ENCODE measurements around the gene MGP. TPM values are rescaled to one million over a fixed set of nuclear protein-coding genes. Genes with fewer than 3 reads are reported as not detected.

The MGP gene
- total and polyA plus RNA-seq, 2 of the 8 experiments (the other 6 are each of a cell fraction or from before 2014, with no cell fraction given): not detected

- no peak overlapping the region for H3K27ac ChIP-seq (ENCODE audit: low read depth, low read length)
Measured at GRCh38 chr12:14834509-14834908, 51.1 kb downstream of the MGP start.

More at GRCh38 chr12:14834509-14834908, 51.1 kb downstream of the MGP start:
- CTCF ChIA-PET (ENCODE audit: partially characterized antibody): interaction anchor here (0.9 to 1.2 kb wide), 2 partner anchors 58 to 111 kb away, joined by 3 read pairs; no protein-coding TSS in a partner anchor
- DNase-seq (ENCODE audit: low read depth in 1 of 2, low spot score in 2 of 2) (no peak), FAIRE-seq (no peak)
- Histone ChIP-seq H3K27me3 (replicated peaks in 1 of 4; ENCODE audit: control insufficient read depth in 3 of 4, extremely low read depth in 1 of 4, insufficient read depth in 3 of 4, low read length in 3 of 4) (no peaks in the 10 kb centered on the region), H2BK5ac (ENCODE audit: low read depth, low read length) (no peak overlapping the region), H3K79me2 (ENCODE audit: control insufficient read depth in 1 of 2, insufficient read depth in 2 of 2, low read length in 2 of 2) (no peaks in the 10 kb centered on the region), H3K4me2 (ENCODE audit: insufficient read depth in 1 of 2, low read depth in 2 of 2, low read length in 2 of 2) (no peak overlapping the region), H3K56ac (replicated peaks; ENCODE audit: insufficient read length, low read depth, low read length) (no peak overlapping the region), H3K79me1 (ENCODE audit: low read depth, low read length) (no peaks in the 10 kb centered on the region), H2BK120ac (replicated peaks; ENCODE audit: low read depth, low read length) (no peak overlapping the region), H3K4ac (replicated peaks; ENCODE audit: insufficient read length, low read depth, low read length) (no peak overlapping the region), H2BK15ac (ENCODE audit: low read length) (no peak overlapping the region), H3K9me3 (ENCODE audit: insufficient read depth in 2 of 2, low read depth in 1 of 2, low read length in 1 of 2) (no peaks in the 10 kb centered on the region), H4K5ac (ENCODE audit: insufficient read length, low read depth, low read length) (no peak overlapping the region), H3K9ac (replicated peaks in 1 of 4; ENCODE audit: extremely low read depth in 1 of 4, low read depth in 3 of 4, low read length in 3 of 4) (no peak overlapping the region), H4K91ac (replicated peaks; ENCODE audit: insufficient read length, low read length) (no peak overlapping the region), H3K23ac (ENCODE audit: insufficient read length) (no peak overlapping the region), H2AK5ac (ENCODE audit: low read depth, low read length) (no peak overlapping the region), H3K23me2 (ENCODE audit: low read depth, low read length) (no peaks in the 10 kb centered on the region), H3K18ac (ENCODE audit: extremely low read depth, low read length) (no peak overlapping the region), H2BK12ac (ENCODE audit: low read depth, low read length) (no peak overlapping the region), H4K8ac (ENCODE audit: extremely low read depth, insufficient read depth, low read length) (no peak overlapping the region), H3K4me3 (ENCODE audit: extremely low read depth in 1 of 4, insufficient read depth in 2 of 4, low read depth in 3 of 4, low read length in 4 of 4) (no peak overlapping the region), H3K14ac (ENCODE audit: insufficient read length) (no peak overlapping the region), H3K4me1 (replicated peaks in 1 of 4; ENCODE audit: control insufficient read depth in 3 of 4, insufficient read depth in 4 of 4, low read length in 3 of 4) (no peaks in the 10 kb centered on the region), H3K36me3 (ENCODE audit: control insufficient read depth in 2 of 4, insufficient read depth in 4 of 4, low read length in 3 of 4) (no peaks in the 10 kb centered on the region), H4K20me1 (replicated peaks in 1 of 2; ENCODE audit: control insufficient read depth in 1 of 2, insufficient read depth in 2 of 2, low read length in 2 of 2) (no peaks in the 10 kb centered on the region), H2AFZ (ENCODE audit: low read length) (no peak overlapping the region), H2BK20ac (ENCODE audit: low read length) (no peak overlapping the region)
- POLR2A ChIA-PET (ENCODE audit: partially characterized antibody): no interaction called here
- no peak for TF ChIP-seq ATF3 (IDR thresholded peaks at IDR 0.05; ENCODE audit: insufficient read depth, low read depth, low read length)
- no peak for TF ChIP-seq PHF8 (conservative IDR thresholded peaks at IDR 0.05; ENCODE audit: low read depth, low read length)
- TF ChIP-seq CTCF (IDR thresholded peaks at IDR 0.05; ENCODE audit: control extremely low read depth in 1 of 3, insufficient read depth in 1 of 3, low read depth in 1 of 3, low read length in 3 of 3): no peak

Measured in H1 (cell line).